Measurements from ENCODE around the gene NKAIN2. TPM values are rescaled to one million over a fixed set of nuclear protein-coding genes. Genes with fewer than 3 reads are reported as not detected.

The NKAIN2 gene
- polyA plus RNA-seq, 1 donor (not counting 4 experiments of a cell fraction or from before 2014, with no cell fraction given): 0.13 TPM

GRCh38 chr6:124197148-124197547, 393.5 kb downstream of the NKAIN2 start:
- Histone ChIP-seq H3K9me1 (ENCODE audit: control insufficient read depth, extremely low read depth, insufficient read depth, low read length) (no peaks in the 10 kb centered on the region), H3K9me3 (ENCODE audit: control insufficient read depth, low read depth, low read length) (no peaks in the 10 kb centered on the region), H2AFZ (ENCODE audit: control insufficient read depth, low read length) (no peak overlapping the region), H3K4me3 (ENCODE audit: control insufficient read depth in 2 of 3, extremely low read depth in 1 of 3, insufficient read depth in 2 of 3, low read depth in 1 of 3, low read length in 3 of 3) (no peak overlapping the region), H3K27me3 (ENCODE audit: control insufficient read depth, extremely low read depth, insufficient read depth, low read length) (no peaks in the 10 kb centered on the region), H3K4me1 (ENCODE audit: control insufficient read depth, extremely low read depth, insufficient read depth, low read length) (no peaks in the 10 kb centered on the region), H3K79me2 (ENCODE audit: control insufficient read depth, insufficient read depth, low read length) (no peaks in the 10 kb centered on the region), H4K20me1 (ENCODE audit: control insufficient read depth, extremely low read depth, insufficient read depth, low read length) (no peaks in the 10 kb centered on the region), H3K9ac (ENCODE audit: control insufficient read depth, extremely low read depth, insufficient read depth, low read length) (no peak overlapping the region), H3K36me3 (ENCODE audit: control insufficient read depth in 2 of 2, extremely low read depth in 1 of 2, insufficient read depth in 2 of 2, low read length in 2 of 2) (no peaks in the 10 kb centered on the region), H3K27ac (ENCODE audit: control insufficient read depth, insufficient read depth, low read length) (no peak overlapping the region), H3K4me2 (ENCODE audit: control insufficient read depth, extremely low read depth, insufficient read depth, low read depth, low read length) (no peak overlapping the region)
- TF ChIP-seq CTCF (optimal IDR thresholded peaks at IDR 0.05 in 1 of 3, IDR thresholded peaks at IDR 0.05 in 1 of 3, conservative IDR thresholded peaks at IDR 0.05 in 1 of 3; ENCODE audit: extremely low read depth in 1 of 3, insufficient read depth in 2 of 3, low read length in 3 of 3) (no peak), EZH2 (IDR thresholded peaks at IDR 0.05; ENCODE audit: low read length) (no peak)
- dilution Hi-C loops (cut with MboI; ENCODE audit: extremely low pct_ligation_motif_present, low sequenced_read_pairs): no loop called here
- FAIRE-seq (no peak), DNase-seq (ENCODE audit: low read depth, low spot score) (no peak)

- Histone ChIP-seq H3K36me3 (ENCODE audit: control insufficient read depth in 2 of 2, extremely low read depth in 1 of 2, insufficient read depth in 2 of 2, low read length in 2 of 2) (no peaks in the 10 kb centered on the region), H3K79me2 (ENCODE audit: control insufficient read depth, insufficient read depth, low read length) (no peaks in the 10 kb centered on the region), H2AFZ (ENCODE audit: control insufficient read depth, low read length) (no peak overlapping the region), H3K27ac (ENCODE audit: control insufficient read depth, insufficient read depth, low read length) (no peak overlapping the region), H3K4me2 (ENCODE audit: control insufficient read depth, extremely low read depth, insufficient read depth, low read depth, low read length) (no peak overlapping the region), H3K4me1 (ENCODE audit: control insufficient read depth, extremely low read depth, insufficient read depth, low read length) (no peaks in the 10 kb centered on the region), H3K9ac (ENCODE audit: control insufficient read depth, extremely low read depth, insufficient read depth, low read length) (no peak overlapping the region), H3K9me1 (ENCODE audit: control insufficient read depth, extremely low read depth, insufficient read depth, low read length) (no peaks in the 10 kb centered on the region), H3K9me3 (ENCODE audit: control insufficient read depth, low read depth, low read length) (no peaks in the 10 kb centered on the region), H3K27me3 (ENCODE audit: control insufficient read depth, extremely low read depth, insufficient read depth, low read length) (no peaks in the 10 kb centered on the region), H4K20me1 (ENCODE audit: control insufficient read depth, extremely low read depth, insufficient read depth, low read length) (no peaks in the 10 kb centered on the region), H3K4me3 (ENCODE audit: control insufficient read depth in 2 of 3, extremely low read depth in 1 of 3, insufficient read depth in 2 of 3, low read depth in 1 of 3, low read length in 3 of 3) (no peak overlapping the region)
- no peak for FAIRE-seq
- TF ChIP-seq EZH2 (IDR thresholded peaks at IDR 0.05; ENCODE audit: low read length) (no peak), CTCF (optimal IDR thresholded peaks at IDR 0.05 in 1 of 3, IDR thresholded peaks at IDR 0.05 in 1 of 3, conservative IDR thresholded peaks at IDR 0.05 in 1 of 3; ENCODE audit: extremely low read depth in 1 of 3, insufficient read depth in 2 of 3, low read length in 3 of 3) (no peak)
- dilution Hi-C loops (cut with MboI; ENCODE audit: extremely low pct_ligation_motif_present, low sequenced_read_pairs): no loop called here
- DNase-seq (ENCODE audit: low read depth, low spot score): no peak
Measured at GRCh38 chr6:124199286-124199685, 395.6 kb downstream of the NKAIN2 start.
